GM12874 (cell line): ENCODE measurements around the gene CHN1.

Source experiments
- TF ChIP-seq, protein P1 (sequence below): IDR thresholded peaks from 2 replicates; pipeline ENCODE4 v1.5.1; 2011; ENCODE audit warnings: low read depth, mild to moderate bottlenecking, control low read depth, low read length, moderate library complexity; ENCODE audit not compliant: insufficient read depth

The CHN1 gene

DNA sequence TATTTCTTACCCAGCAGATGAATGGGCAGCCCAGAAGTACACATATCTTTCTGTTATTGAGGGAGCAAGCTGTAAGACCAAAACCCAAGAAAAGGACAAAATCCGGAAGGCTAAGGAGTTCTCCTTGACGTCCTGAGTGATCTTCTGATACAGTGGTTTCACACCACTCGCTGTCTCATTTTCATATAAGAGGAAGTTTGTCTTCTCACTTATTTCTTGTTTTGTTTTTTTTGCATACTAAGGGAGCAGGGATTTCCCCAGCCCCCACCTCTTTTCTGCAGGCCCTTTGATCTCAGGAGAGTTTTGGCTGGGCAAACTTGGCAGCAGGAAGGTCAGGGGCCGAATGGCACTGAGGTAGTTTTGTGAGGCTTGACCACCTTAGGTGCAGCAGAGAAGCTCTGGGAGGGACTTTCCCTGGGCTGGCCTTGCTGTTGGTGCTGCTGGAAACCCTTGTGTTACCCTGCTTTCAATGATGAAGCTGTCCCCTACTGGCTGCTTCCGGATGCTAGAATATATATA, 254.2 kb downstream of the CHN1 start:
- TF ChIP-seq, protein P1, sequence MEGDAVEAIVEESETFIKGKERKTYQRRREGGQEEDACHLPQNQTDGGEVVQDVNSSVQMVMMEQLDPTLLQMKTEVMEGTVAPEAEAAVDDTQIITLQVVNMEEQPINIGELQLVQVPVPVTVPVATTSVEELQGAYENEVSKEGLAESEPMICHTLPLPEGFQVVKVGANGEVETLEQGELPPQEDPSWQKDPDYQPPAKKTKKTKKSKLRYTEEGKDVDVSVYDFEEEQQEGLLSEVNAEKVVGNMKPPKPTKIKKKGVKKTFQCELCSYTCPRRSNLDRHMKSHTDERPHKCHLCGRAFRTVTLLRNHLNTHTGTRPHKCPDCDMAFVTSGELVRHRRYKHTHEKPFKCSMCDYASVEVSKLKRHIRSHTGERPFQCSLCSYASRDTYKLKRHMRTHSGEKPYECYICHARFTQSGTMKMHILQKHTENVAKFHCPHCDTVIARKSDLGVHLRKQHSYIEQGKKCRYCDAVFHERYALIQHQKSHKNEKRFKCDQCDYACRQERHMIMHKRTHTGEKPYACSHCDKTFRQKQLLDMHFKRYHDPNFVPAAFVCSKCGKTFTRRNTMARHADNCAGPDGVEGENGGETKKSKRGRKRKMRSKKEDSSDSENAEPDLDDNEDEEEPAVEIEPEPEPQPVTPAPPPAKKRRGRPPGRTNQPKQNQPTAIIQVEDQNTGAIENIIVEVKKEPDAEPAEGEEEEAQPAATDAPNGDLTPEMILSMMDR: peak; percentile 2; the same call in 1 of the 2 replicates

DNA sequence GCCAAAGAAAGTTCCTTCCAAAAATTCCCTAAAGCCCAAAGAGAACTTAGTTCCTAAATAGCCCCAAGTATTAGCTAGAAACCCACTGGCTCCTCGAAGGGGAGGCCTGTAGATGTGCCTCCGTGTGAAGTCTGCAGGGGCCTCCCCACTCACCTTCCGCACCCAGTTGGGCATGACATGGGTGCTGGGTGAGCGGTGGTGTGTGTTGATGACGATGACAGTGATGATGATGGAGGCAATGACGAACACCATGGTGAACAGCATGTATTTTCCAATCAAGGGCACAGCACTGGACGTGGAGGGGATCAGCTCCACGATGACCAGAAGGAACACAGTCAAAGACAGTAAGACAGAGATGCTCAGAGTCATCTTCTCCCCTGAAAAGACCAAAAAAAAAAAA, 255.4 kb downstream of the CHN1 start:
- TF ChIP-seq, protein P1: no peak

DNA sequence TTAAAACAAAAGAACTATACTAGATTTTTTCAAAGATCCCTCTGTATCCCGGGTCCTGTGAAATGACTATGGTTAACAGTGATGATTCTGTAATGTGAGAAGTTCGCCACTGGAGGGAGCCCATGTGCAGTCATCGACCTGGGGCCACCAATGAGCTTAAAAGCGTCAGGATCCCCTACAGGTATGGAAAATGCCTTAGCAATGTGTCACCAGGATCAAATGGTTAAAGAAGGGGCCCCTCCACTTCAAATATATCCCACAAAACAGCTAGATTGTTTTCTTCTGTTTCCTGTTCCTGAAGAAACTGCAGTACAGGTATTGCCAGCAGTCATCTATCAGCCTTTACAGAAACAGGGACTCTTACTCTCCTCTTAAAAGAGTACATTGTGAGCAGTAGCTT, 256.2 kb downstream of the CHN1 start:
- TF ChIP-seq, protein P1: peak; percentile 69
